Effector memory CD8-positive, alpha-beta T cell (primary cell): ENCODE measurements around the gene S100P.

ENCODE experiments used
- ATAC-seq: fragments of 150-1000 bp; cut with Tn5 transposase; replicated peaks from 2 replicates; pipeline ENCODE4 v1.10.0; 2021; ENCODE audit warnings: mild to moderate bottlenecking, moderate library complexity
- DNase-seq, 3 experiments: peaks; one replicate each; pipeline ENCODE4 v3.0.0; 2021
- H3K27ac Mint-ChIP-seq, 2 donors: one replicate each; pipeline ENCODE4 v1.8.0; 2022; ENCODE audit warnings: mild to moderate bottlenecking in 2 of 2, mixed read lengths in 2 of 2, moderate library complexity in 2 of 2
- H3K27me3 Mint-ChIP-seq, 2 donors: one replicate each; pipeline ENCODE4 v1.8.0; 2022; ENCODE audit warnings: mixed read lengths in 2 of 2
- H3K36me3 Mint-ChIP-seq: one replicate; pipeline ENCODE4 v1.8.0; 2022; ENCODE audit warnings: mild to moderate bottlenecking, moderate library complexity, mixed read lengths; ENCODE audit not compliant: insufficient read depth
- H3K4me1 Mint-ChIP-seq, 2 donors: one replicate each; pipeline ENCODE4 v1.8.0; 2022; ENCODE audit warnings: low read depth in 2 of 2, mixed read lengths in 2 of 2
- H3K4me3 Mint-ChIP-seq, 2 donors: one replicate each; pipeline ENCODE4 v1.8.0; 2022; ENCODE audit warnings: mild to moderate bottlenecking in 2 of 2, mixed read lengths in 2 of 2, moderate library complexity in 2 of 2
- H3K9me3 Mint-ChIP-seq, 2 donors: one replicate each; pipeline ENCODE4 v1.8.0; 2022; ENCODE audit warnings: mixed read lengths in 2 of 2

S100P gene

GRCh38 chr4:6727081-6727942, 33.6 kb downstream of the S100P start:
- ATAC-seq (no peak), DNase-seq (no peak)
- Mint-ChIP-seq H3K27ac (no peak overlapping the region), H3K36me3 (peaks cover 2% of the 10 kb centered on the region), H3K27me3 (no peaks in the 10 kb centered on the region), H3K4me1 (no peaks in the 10 kb centered on the region), H3K9me3 (no peaks in the 10 kb centered on the region), H3K4me3 (no peak overlapping the region)

- ATAC-seq = no peak
- H3K4me3 Mint-ChIP-seq = no peak overlapping the region
- no peaks in the 10 kb centered on the region for H3K27me3 Mint-ChIP-seq
- no peaks in the 10 kb centered on the region for H3K9me3 Mint-ChIP-seq
- DNase-seq = no peak
- H3K36me3 Mint-ChIP-seq = peaks cover 2% of the 10 kb centered on the region
- no peaks in the 10 kb centered on the region for H3K4me1 Mint-ChIP-seq
- peak overlapping the region in 1 of 2 donors; percentile 58 for H3K27ac Mint-ChIP-seq
Measured at GRCh38 chr4:6727943-6728250, 34.2 kb downstream of the S100P start.

GRCh38 chr4:6728320-6729029, 34.8 kb downstream of the S100P start:
- Mint-ChIP-seq H3K4me3 (no peak overlapping the region), H3K36me3 (peaks cover 2% of the 10 kb centered on the region), H3K9me3 (no peaks in the 10 kb centered on the region), H3K27ac (peak overlapping the region in 1 of 2 donors; percentile 58), H3K4me1 (no peaks in the 10 kb centered on the region), H3K27me3 (peaks cover 0 to 3% of the 10 kb centered on the region in 2 donors)
- ATAC-seq = no peak
- DNase-seq = no peak

- no peaks in the 10 kb centered on the region for H3K9me3 Mint-ChIP-seq
- no peaks in the 10 kb centered on the region for H3K36me3 Mint-ChIP-seq
- ATAC-seq = no peak
- no peak for DNase-seq
- no peak overlapping the region for H3K4me3 Mint-ChIP-seq
- no peak overlapping the region for H3K27ac Mint-ChIP-seq
- H3K27me3 Mint-ChIP-seq = peaks cover 0 to 17% of the 10 kb centered on the region in 2 donors
- no peaks in the 10 kb centered on the region for H3K4me1 Mint-ChIP-seq
Measured at GRCh38 chr4:6730603-6731317, 37.1 kb downstream of the S100P start.

- DNase-seq (no peak), ATAC-seq (no peak)
- Mint-ChIP-seq H3K4me3 (no peak overlapping the region), H3K4me1 (no peaks in the 10 kb centered on the region), H3K9me3 (no peaks in the 10 kb centered on the region), H3K27me3 (peaks cover 0 to 17% of the 10 kb centered on the region in 2 donors), H3K36me3 (no peaks in the 10 kb centered on the region), H3K27ac (no peak overlapping the region)
Measured at GRCh38 chr4:6731318-6731675, 37.6 kb downstream of the S100P start.

- H3K4me3 Mint-ChIP-seq = no peak overlapping the region
Measured at GRCh38 chr4:6731780-6732179, 38.1 kb downstream of the S100P start.

GRCh38 chr4:6732441-6733357, 39.0 kb downstream of the S100P start:
- Mint-ChIP-seq H3K9me3 (no peaks in the 10 kb centered on the region), H3K36me3 (no peaks in the 10 kb centered on the region), H3K27me3 (peaks cover 0 to 17% of the 10 kb centered on the region in 2 donors), H3K27ac (no peak overlapping the region), H3K4me3 (no peak overlapping the region), H3K4me1 (no peaks in the 10 kb centered on the region)
- DNase-seq = no peak
- no peak for ATAC-seq

More at GRCh38 chr4:6731780-6732179, 38.1 kb downstream of the S100P start:
- no peak for ATAC-seq
- no peak overlapping the region for H3K27ac Mint-ChIP-seq
- H3K36me3 Mint-ChIP-seq = no peaks in the 10 kb centered on the region
- no peaks in the 10 kb centered on the region for H3K9me3 Mint-ChIP-seq
- H3K27me3 Mint-ChIP-seq = peaks cover 0 to 17% of the 10 kb centered on the region in 2 donors
- DNase-seq = no peak
- no peaks in the 10 kb centered on the region for H3K4me1 Mint-ChIP-seq

GRCh38 chr4:6733358-6734164, 39.9 kb downstream of the S100P start:
- Mint-ChIP-seq H3K9me3 (no peaks in the 10 kb centered on the region), H3K27me3 (peaks cover 0 to 17% of the 10 kb centered on the region in 2 donors), H3K36me3 (no peaks in the 10 kb centered on the region), H3K4me1 (no peaks in the 10 kb centered on the region), H3K4me3 (no peak overlapping the region), H3K27ac (no peak overlapping the region)
- DNase-seq = no peak
- ATAC-seq = no peak

GRCh38 chr4:6734165-6734786, 40.6 kb downstream of the S100P start:
- H3K27ac Mint-ChIP-seq = no peak overlapping the region
- DNase-seq (no peak), ATAC-seq (no peak)
- no peaks in the 10 kb centered on the region for H3K9me3 Mint-ChIP-seq
- no peak overlapping the region for H3K4me3 Mint-ChIP-seq
- H3K27me3 Mint-ChIP-seq = peaks cover 2 to 17% of the 10 kb centered on the region in 2 donors
- no peaks in the 10 kb centered on the region for H3K36me3 Mint-ChIP-seq
- no peaks in the 10 kb centered on the region for H3K4me1 Mint-ChIP-seq

- H3K4me1 Mint-ChIP-seq = no peaks in the 10 kb centered on the region
- ATAC-seq = no peak
- H3K27ac Mint-ChIP-seq = no peak overlapping the region
- no peaks in the 10 kb centered on the region for H3K9me3 Mint-ChIP-seq
- peaks cover 0 to 6% of the 10 kb centered on the region in 2 donors for H3K27me3 Mint-ChIP-seq
- no peak overlapping the region for H3K4me3 Mint-ChIP-seq
- no peaks in the 10 kb centered on the region for H3K36me3 Mint-ChIP-seq
- no peak for DNase-seq
Measured at GRCh38 chr4:6739920-6740319, 46.2 kb downstream of the S100P start.

- Mint-ChIP-seq H3K27ac (no peak overlapping the region), H3K36me3 (no peaks in the 10 kb centered on the region), H3K9me3 (no peaks in the 10 kb centered on the region), H3K4me1 (no peaks in the 10 kb centered on the region), H3K4me3 (no peak overlapping the region), H3K27me3 (peaks cover 0 to 6% of the 10 kb centered on the region in 2 donors)
- DNase-seq = no peak
- no peak for ATAC-seq
Measured at GRCh38 chr4:6740347-6740746, 46.7 kb downstream of the S100P start.

GRCh38 chr4:6742507-6742906, 48.8 kb downstream of the S100P start:
- H3K4me1 Mint-ChIP-seq = no peaks in the 10 kb centered on the region
- H3K9me3 Mint-ChIP-seq = no peaks in the 10 kb centered on the region
- H3K4me3 Mint-ChIP-seq = no peak overlapping the region
- no peaks in the 10 kb centered on the region for H3K36me3 Mint-ChIP-seq
- no peak for DNase-seq
- H3K27ac Mint-ChIP-seq = no peak overlapping the region
- peaks cover 0 to 6% of the 10 kb centered on the region in 2 donors for H3K27me3 Mint-ChIP-seq
- ATAC-seq = no peak
